Left forelimb (tissue), 1 donor: ENCODE measurements around the gene MARCHF10.

Source experiments
- DNase-seq: peaks from one replicate; pipeline ENCODE4 v3.0.0-alpha.2; 2018; ENCODE audit warnings: low spot score

MARCHF10 gene

GRCh38 chr17:62753562-62753961 is 54.6 kb downstream of the MARCHF10 start:
- no peak for DNase-seq

GRCh38 chr17:62751060-62751691 is 56.9 kb downstream of the MARCHF10 start:
- no peak for DNase-seq

GRCh38 chr17:62750631-62751051 is 57.5 kb downstream of the MARCHF10 start:
- DNase-seq = no peak

GRCh38 chr17:62749926-62750325 is 58.2 kb downstream of the MARCHF10 start:
- DNase-seq = no peak

GRCh38 chr17:62746941-62747340 is 61.2 kb downstream of the MARCHF10 start:
- no peak for DNase-seq

- no peak for DNase-seq
These were observed 62.3 kb downstream of the MARCHF10 start for GRCh38 chr17:62745806-62746205.

GRCh38 chr17:62744259-62744658 is 63.9 kb downstream of the MARCHF10 start:
- DNase-seq = no peak

GRCh38 chr17:62741290-62741689 is 66.8 kb downstream of the MARCHF10 start:
- no peak for DNase-seq

- no peak for DNase-seq
These were observed 68.3 kb downstream of the MARCHF10 start for GRCh38 chr17:62739645-62740388.

- DNase-seq = no peak
These were observed 69.8 kb downstream of the MARCHF10 start for GRCh38 chr17:62738281-62738680.

GRCh38 chr17:62737513-62737912 is 70.6 kb downstream of the MARCHF10 start:
- DNase-seq = no peak

- DNase-seq = no peak
These were observed 73.0 kb downstream of the MARCHF10 start for GRCh38 chr17:62735044-62735651.

- DNase-seq = no peak
These were observed 76.0 kb downstream of the MARCHF10 start for GRCh38 chr17:62732125-62732524.

- no peak for DNase-seq
These were observed 80.0 kb downstream of the MARCHF10 start for GRCh38 chr17:62727916-62728672.

- no peak for DNase-seq
These were observed 82.3 kb downstream of the MARCHF10 start for GRCh38 chr17:62725791-62726249.

GRCh38 chr17:62724398-62725146 is 83.5 kb downstream of the MARCHF10 start:
- no peak for DNase-seq

- no peak for DNase-seq
These were observed 84.3 kb downstream of the MARCHF10 start for GRCh38 chr17:62723842-62724241.

- DNase-seq = no peak
These were observed 85.5 kb downstream of the MARCHF10 start for GRCh38 chr17:62722625-62723024.

GRCh38 chr17:62720126-62720850 is 87.8 kb downstream of the MARCHF10 start:
- no peak for DNase-seq

GRCh38 chr17:62719586-62719985 is 88.5 kb downstream of the MARCHF10 start:
- DNase-seq = no peak

- DNase-seq = no peak
These were observed 89.7 kb downstream of the MARCHF10 start for GRCh38 chr17:62718429-62718828.
